SK-N-MC (cell line): ENCODE results near the gene VTCN1.

Source experiments
- DNase-seq: peaks from one replicate; pipeline ENCODE4 v3.0.0-alpha.2; 2011; ENCODE audit warnings: low read depth, low spot score
- H3K27ac ChIP-seq: fragments of 200-600 bp; sonication (generic); 2 replicates; pipeline ENCODE4 v1.5.1; 2016; ENCODE audit warnings: mixed run types
- H3K36me3 ChIP-seq: fragments of 200-600 bp; sonication (generic); 2 replicates; pipeline ENCODE4 v1.6.1; 2017; ENCODE audit warnings: antibody characterized with exemption, low read length, mixed read lengths; ENCODE audit not compliant: insufficient read depth
- H3K4me3 ChIP-seq: fragments of 200-600 bp; sonication (generic); 2 replicates; pipeline ENCODE4 v1.5.1; 2016
- H3K9ac ChIP-seq: fragments of 200-600 bp; sonication (generic); 2 replicates; pipeline ENCODE4 v1.8.0; 2017; ENCODE audit warnings: mixed run types, mixed read lengths; ENCODE audit not compliant: insufficient read length
- H3K9me3 ChIP-seq: fragments of 200-600 bp; sonication (generic); 2 replicates; pipeline ENCODE4 v1.6.1; 2017; ENCODE audit warnings: low read depth, mild to moderate bottlenecking, antibody characterized with exemption, low read length, moderate library complexity, mixed read lengths
- EZH2 ChIP-seq: fragments of 200-600 bp; sonication (generic); IDR thresholded peaks from one replicate; pipeline ENCODE4 v1.6.1; 2017; ENCODE audit warnings: antibody characterized with exemption
- FOXP2 ChIP-seq: optimal IDR thresholded peaks from 2 replicates; pipeline ENCODE3; 2011; ENCODE audit warnings: mild to moderate bottlenecking, moderate library complexity; ENCODE audit not compliant: insufficient read depth; ENCODE audit errors: extremely low read length, control extremely low read depth
- POLR2AphosphoS5 ChIP-seq: IDR thresholded peaks from 2 replicates; pipeline ENCODE4 v1.6.1; 2012; ENCODE audit warnings: mild to moderate bottlenecking, low read depth, low read length, borderline replicate concordance

The VTCN1 gene

DNA sequence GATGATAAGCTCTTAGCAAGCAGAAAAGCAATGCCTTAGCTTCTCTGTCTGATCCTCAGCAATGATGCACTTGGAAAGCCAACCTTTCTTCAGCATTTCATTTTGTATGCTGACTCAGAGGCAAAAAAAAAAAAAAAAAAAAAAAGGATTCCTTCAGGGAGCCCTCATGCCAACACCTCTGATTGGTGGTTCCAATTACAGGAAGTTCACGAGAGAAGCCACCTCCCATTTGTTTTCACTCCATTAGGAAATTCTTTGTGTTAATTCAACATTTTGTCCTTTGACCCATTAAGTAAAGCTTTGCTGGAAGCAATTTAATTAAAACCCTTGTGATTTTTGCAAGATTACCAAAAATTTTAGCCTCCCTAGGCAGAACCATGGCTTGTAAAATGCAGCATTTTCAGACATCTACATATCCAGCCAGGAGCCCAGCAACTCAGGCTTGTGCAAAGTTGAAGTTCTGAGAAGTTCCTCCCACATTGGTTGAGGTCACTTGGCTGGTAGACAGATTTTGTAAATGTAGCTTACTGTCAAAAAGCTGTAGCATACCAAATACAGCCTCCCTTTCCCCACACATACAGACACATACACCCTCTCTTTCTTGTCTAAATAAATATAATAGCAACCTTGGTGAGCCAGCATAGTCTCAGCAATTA lies 27.1 kb upstream of the VTCN1 start:
- Histone ChIP-seq H3K9ac (no peak overlapping the region), H3K9me3 (no peaks in the 10 kb centered on the region), H3K27ac (no peak overlapping the region), H3K36me3 (no peaks in the 10 kb centered on the region), H3K4me3 (no peak overlapping the region)
- no peak for DNase-seq
- TF ChIP-seq EZH2, result no peak
- no peak for TF ChIP-seq FOXP2
- no peak for TF ChIP-seq POLR2AphosphoS5

DNA sequence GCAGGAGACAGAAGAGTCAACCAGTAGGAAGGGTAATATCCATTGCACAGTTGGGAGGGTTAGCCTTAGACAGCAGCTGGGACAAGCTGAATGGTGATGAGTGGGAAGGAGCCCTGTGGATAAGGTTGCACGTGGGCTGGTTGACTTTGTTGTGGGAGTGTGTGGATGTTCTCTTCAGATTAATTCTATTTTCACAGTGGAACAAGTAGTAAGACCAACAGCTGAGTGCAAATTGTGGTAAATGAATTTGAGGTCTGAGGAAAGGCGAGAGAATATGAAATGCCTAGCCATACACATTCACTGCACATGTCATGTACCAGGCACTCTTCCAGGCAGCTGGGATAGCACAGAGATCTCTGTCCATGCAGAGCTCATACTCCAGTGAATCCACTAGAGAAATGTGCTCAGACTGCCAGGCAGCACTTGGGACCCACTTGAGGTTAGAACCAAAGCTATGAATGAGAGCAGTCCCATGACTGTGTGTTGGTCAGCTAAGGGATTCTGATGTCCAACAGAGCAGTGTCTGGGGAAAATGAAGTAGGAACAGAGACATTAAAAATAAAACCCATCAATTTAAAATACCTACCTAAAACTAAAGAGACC lies 25.2 kb upstream of the VTCN1 start:
- Histone ChIP-seq H3K4me3 (no peak overlapping the region), H3K9me3 (no peaks in the 10 kb centered on the region), H3K9ac (no peak overlapping the region), H3K36me3 (no peaks in the 10 kb centered on the region), H3K27ac (no peak overlapping the region)
- TF ChIP-seq EZH2, result no peak
- TF ChIP-seq FOXP2, result no peak
- TF ChIP-seq POLR2AphosphoS5, result no peak
- no peak for DNase-seq

DNA sequence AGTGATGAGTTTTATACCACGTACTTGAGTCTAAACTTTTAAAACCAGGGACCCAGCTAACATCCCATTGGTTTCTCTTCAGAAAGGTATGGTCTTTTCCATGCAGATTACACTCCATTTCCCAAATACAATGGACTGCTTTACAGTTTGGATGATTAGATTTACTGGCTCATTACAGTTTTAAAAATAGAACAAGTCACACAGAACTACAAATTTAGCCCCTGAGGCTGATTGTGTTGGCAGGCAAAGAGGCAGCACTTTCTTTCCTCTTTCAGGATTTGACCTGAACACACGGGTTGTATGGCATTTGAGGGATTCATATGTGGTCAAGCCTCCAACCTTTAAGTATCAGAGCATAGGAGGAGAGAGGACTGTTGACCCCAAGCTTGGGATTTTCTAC lies 21.8 kb upstream of the VTCN1 start:
- Histone ChIP-seq H3K9me3 (no peaks in the 10 kb centered on the region), H3K27ac (no peak overlapping the region), H3K9ac (no peak overlapping the region), H3K4me3 (no peak overlapping the region), H3K36me3 (no peaks in the 10 kb centered on the region)
- DNase-seq, result no peak
- TF ChIP-seq EZH2 (no peak), FOXP2 (no peak), POLR2AphosphoS5 (no peak)

DNA sequence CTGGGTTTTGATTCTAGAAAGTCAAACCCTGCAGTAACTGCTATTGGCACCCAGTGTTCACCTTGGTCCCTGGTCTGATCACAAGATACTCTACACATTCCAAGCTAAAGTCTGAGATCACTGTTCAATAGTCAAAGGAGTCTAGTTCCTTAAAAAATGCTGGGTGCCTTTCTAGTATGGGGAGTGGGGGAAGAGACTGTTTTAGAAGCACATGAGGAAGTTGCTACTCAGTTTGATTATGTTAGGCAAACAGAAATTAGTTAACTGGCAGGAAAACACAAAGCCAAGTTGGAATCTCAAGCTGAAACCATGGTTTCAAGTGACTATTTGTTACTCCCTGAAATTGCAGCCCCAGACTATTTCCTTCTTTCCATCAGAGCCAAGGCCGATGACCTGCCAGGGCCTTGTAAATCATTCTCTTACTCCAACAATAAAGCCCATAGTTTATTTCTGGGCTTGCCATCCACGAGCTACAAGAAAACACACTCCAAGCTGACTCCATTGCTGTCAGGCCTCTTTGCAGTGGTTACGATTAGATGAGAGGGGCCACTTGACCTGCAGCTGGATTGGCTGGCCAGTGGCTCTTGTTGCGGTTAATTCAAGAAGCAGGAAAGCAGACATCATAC lies 21.1 kb upstream of the VTCN1 start:
- DNase-seq, result no peak
- Histone ChIP-seq H3K36me3 (no peaks in the 10 kb centered on the region), H3K4me3 (no peak overlapping the region), H3K9ac (no peak overlapping the region), H3K27ac (no peak overlapping the region), H3K9me3 (no peaks in the 10 kb centered on the region)
- TF ChIP-seq POLR2AphosphoS5 (no peak), FOXP2 (no peak), EZH2 (no peak)

GRCh38 chr1:117231312-117231711 lies 20.6 kb upstream of the VTCN1 start:
- Histone ChIP-seq H3K4me3 (no peak overlapping the region), H3K9ac (no peak overlapping the region), H3K9me3 (no peaks in the 10 kb centered on the region), H3K27ac (no peak overlapping the region), H3K36me3 (no peaks in the 10 kb centered on the region)
- DNase-seq, result no peak
- TF ChIP-seq EZH2 (no peak), FOXP2 (no peak), POLR2AphosphoS5 (no peak)

GRCh38 chr1:117229217-117229616 lies 18.5 kb upstream of the VTCN1 start:
- Histone ChIP-seq H3K27ac (no peak overlapping the region), H3K9me3 (no peaks in the 10 kb centered on the region), H3K4me3 (no peak overlapping the region), H3K9ac (no peak overlapping the region), H3K36me3 (no peaks in the 10 kb centered on the region)
- no peak for TF ChIP-seq POLR2AphosphoS5
- TF ChIP-seq FOXP2, result no peak
- no peak for TF ChIP-seq EZH2
- DNase-seq, result no peak

- no peak overlapping the region for H3K9ac ChIP-seq
- no peak overlapping the region for H3K27ac ChIP-seq
- H3K4me3 ChIP-seq, result no peak overlapping the region
- no peaks in the 10 kb centered on the region for H3K36me3 ChIP-seq
- H3K9me3 ChIP-seq, result no peaks in the 10 kb centered on the region
- no peak for TF ChIP-seq EZH2
- TF ChIP-seq POLR2AphosphoS5, result no peak
- TF ChIP-seq FOXP2, result no peak
- no peak for DNase-seq
Measured at GRCh38 chr1:117225931-117226330, 15.2 kb upstream of the VTCN1 start.

GRCh38 chr1:117216718-117217117 lies 6.0 kb upstream of the VTCN1 start:
- no peak overlapping the region for H3K27ac ChIP-seq
- TF ChIP-seq EZH2 (no peak), FOXP2 (no peak)
- no peaks in the 10 kb centered on the region for H3K36me3 ChIP-seq
- H3K4me3 ChIP-seq, result no peak overlapping the region
- H3K9ac ChIP-seq, result no peak overlapping the region
- H3K9me3 ChIP-seq, result no peaks in the 10 kb centered on the region
- DNase-seq, result no peak

GRCh38 chr1:117215733-117216462 lies 5.2 kb upstream of the VTCN1 start:
- DNase-seq, result no peak
- no peak overlapping the region for H3K9ac ChIP-seq
- no peak for TF ChIP-seq POLR2AphosphoS5
- TF ChIP-seq FOXP2, result no peak
- no peak for TF ChIP-seq EZH2
- H3K9me3 ChIP-seq, result no peaks in the 10 kb centered on the region
- no peak overlapping the region for H3K27ac ChIP-seq
- H3K36me3 ChIP-seq, result no peaks in the 10 kb centered on the region
- no peak overlapping the region for H3K4me3 ChIP-seq
